CD4-positive, alpha-beta T cell (primary cell): Measurements from ENCODE around the gene PSMC3. TPM values are rescaled to one million over a fixed set of nuclear protein-coding genes. Genes with fewer than 3 reads are reported as not detected.

Experiments used
- ATAC-seq: fragments of 200-7000 bp; cut with Tn5 transposase; one replicate; pipeline ENCODE4 v1.10.0; 2022; ENCODE audit warnings: mild to moderate bottlenecking; ENCODE audit not compliant: poor library complexity
- CTCF ChIA-PET: fragments of 350-600 bp; sonication (Branson Sonifier 250); formaldehyde crosslinking; loops from one replicate; lab custom pipeline; 2021; ENCODE audit warnings: antibody characterized with exemption, inconsistent platforms; lab: Charles Lee
- POLR2A ChIA-PET: fragments of 350-600 bp; sonication (Branson Sonifier 250); formaldehyde crosslinking; loops from one replicate; lab custom pipeline; 2021; ENCODE audit warnings: antibody characterized with exemption, inconsistent platforms; lab: Charles Lee
- DNase-seq, 14 experiments: peaks; one replicate each; pipeline ENCODE4 v3.0.0-alpha.2; 2013 to 2020; ENCODE audit warnings: mixed read lengths in 2 of 14
- H3K27ac ChIP-seq, 2 donors: one replicate each; pipeline versions ENCODE4 v1.5.1 to v1.7.0; 2013; ENCODE audit warnings: low read length in 2 of 2, low read depth in 1 of 2, mild to moderate bottlenecking in 1 of 2
- H3K27me3 ChIP-seq, 2 experiments: 1 replicate in 1 of 2; 2 replicates in 1 of 2; pipeline versions ENCODE4 v1.6.1 to v1.7.0; 2013; ENCODE audit warnings: low read length in 2 of 2, control low read depth in 1 of 2, mild to moderate bottlenecking in 1 of 2, moderate library complexity in 1 of 2; ENCODE audit not compliant: insufficient read depth in 2 of 2, control insufficient read depth in 1 of 2
- H3K36me3 ChIP-seq: one replicate; pipeline ENCODE4 v1.6.1; 2013; ENCODE audit warnings: low read length, control low read depth; ENCODE audit not compliant: insufficient read depth
- H3K4me1 ChIP-seq: one replicate; pipeline ENCODE4 v1.6.1; 2013; ENCODE audit warnings: low read length, control low read depth; ENCODE audit not compliant: insufficient read depth
- H3K4me3 ChIP-seq: one replicate; pipeline ENCODE4 v1.5.1; 2013; ENCODE audit warnings: mild to moderate bottlenecking, low read length, moderate library complexity
- H3K9me3 ChIP-seq, 2 experiments: 1 replicate in 1 of 2; 2 replicates in 1 of 2; pipeline versions ENCODE4 v1.6.1 to v1.7.0; 2013; ENCODE audit warnings: low read length in 2 of 2, mild to moderate bottlenecking in 2 of 2, control low read depth in 1 of 2, moderate library complexity in 1 of 2; ENCODE audit not compliant: control insufficient read depth in 1 of 2, insufficient read depth in 1 of 2
- H3K27ac Mint-ChIP-seq: one replicate; pipeline ENCODE4 v1.8.0; 2020; ENCODE audit warnings: mixed read lengths
- H3K27me3 Mint-ChIP-seq: one replicate; pipeline ENCODE4 v1.8.0; 2021; ENCODE audit warnings: mixed read lengths
- H3K36me3 Mint-ChIP-seq: one replicate; pipeline ENCODE4 v1.8.0; 2021; ENCODE audit warnings: low read depth, mixed read lengths
- H3K4me1 Mint-ChIP-seq: one replicate; pipeline ENCODE4 v1.8.0; 2021; ENCODE audit warnings: low read depth, mixed read lengths
- H3K4me3 Mint-ChIP-seq: one replicate; pipeline ENCODE4 v1.8.0; 2020; ENCODE audit warnings: mild to moderate bottlenecking, mixed read lengths
- H3K9me3 Mint-ChIP-seq: one replicate; pipeline ENCODE4 v1.8.0; 2020; ENCODE audit warnings: mixed read lengths
- CTCF ChIP-seq: fragments of 200-600 bp; IDR thresholded peaks from one replicate; pipeline ENCODE4 v1.8.0; 2022; ENCODE audit warnings: antibody characterized with exemption, mild to moderate bottlenecking
- intact Hi-C, 2 experiments: fragments of 100-400 bp; cut with DNase I in 1 of 2; cut with micrococcal nuclease in 1 of 2; formaldehyde crosslinking; loops; one replicate each; pipeline versions ENCODE4 v1.15.1 to v1.9.0; 2023 to 2025; cut with DNase I, micrococcal nuclease
- total RNA-seq, 174 experiments: library from RNA in 2 of 174; stranded (reverse) in 2 of 174; gene quantifications; one replicate each; pipeline ENCODE4 v1.2.3 and lab custom pipeline; 2021 to 2026

Gene PSMC3
- total RNA-seq, 2 experiments from 2014 or later, result 51.3 to 59.5 TPM

GRCh38 chr11:47438721-47439120 lies 12.5 kb upstream of the PSMC3 start:
- Mint-ChIP-seq H3K27ac (no peak overlapping the region), H3K36me3 (no peaks in the 10 kb centered on the region), H3K9me3 (no peaks in the 10 kb centered on the region), H3K27me3 (no peaks in the 10 kb centered on the region), H3K4me1 (no peaks in the 10 kb centered on the region), H3K4me3 (no peak overlapping the region)
- CTCF ChIA-PET, result no interaction called here
- peaks cover 0 to 10% of the 10 kb centered on the region in 2 experiments for H3K9me3 ChIP-seq
- DNase-seq (no peak), ATAC-seq (no peak)
- no peak overlapping the region for H3K27ac ChIP-seq
- peaks cover 3% of the 10 kb centered on the region for H3K4me1 ChIP-seq
- no peaks in the 10 kb centered on the region for H3K36me3 ChIP-seq
- POLR2A ChIA-PET, result no interaction called here
- intact Hi-C loops, result no loop called here
- H3K4me3 ChIP-seq, result no peak overlapping the region
- no peak for TF ChIP-seq CTCF
- no peaks in the 10 kb centered on the region for H3K27me3 ChIP-seq

- no peak overlapping the region for H3K27ac Mint-ChIP-seq
- H3K4me1 ChIP-seq, result no peaks in the 10 kb centered on the region
- H3K9me3 Mint-ChIP-seq, result no peaks in the 10 kb centered on the region
- no peak overlapping the region for H3K4me3 ChIP-seq
- ATAC-seq (no peak), DNase-seq (no peak)
- peaks cover 0 to 10% of the 10 kb centered on the region in 2 experiments for H3K9me3 ChIP-seq
- ChIA-PET CTCF (no interaction called here), POLR2A (no interaction called here)
- H3K27ac ChIP-seq, result no peak overlapping the region
- no peaks in the 10 kb centered on the region for H3K36me3 ChIP-seq
- H3K4me1 Mint-ChIP-seq, result no peaks in the 10 kb centered on the region
- no peak for TF ChIP-seq CTCF
- H3K36me3 Mint-ChIP-seq, result no peaks in the 10 kb centered on the region
- H3K27me3 Mint-ChIP-seq, result no peaks in the 10 kb centered on the region
- no peak overlapping the region for H3K4me3 Mint-ChIP-seq
- no peaks in the 10 kb centered on the region for H3K27me3 ChIP-seq
- intact Hi-C loops, result no loop called here
Observed at GRCh38 chr11:47437746-47438418, 11.6 kb upstream of the PSMC3 start.

- H3K27me3 Mint-ChIP-seq, result no peaks in the 10 kb centered on the region
Observed at GRCh38 chr11:47437218-47437745, 11.0 kb upstream of the PSMC3 start.

More at GRCh38 chr11:47437218-47437745, 11.0 kb upstream of the PSMC3 start:
- ChIA-PET POLR2A (no interaction called here), CTCF (no interaction called here)
- Histone ChIP-seq H3K9me3 (peaks cover 0 to 10% of the 10 kb centered on the region in 2 experiments), H3K4me1 (no peaks in the 10 kb centered on the region), H3K36me3 (no peaks in the 10 kb centered on the region), H3K4me3 (no peak overlapping the region), H3K27me3 (no peaks in the 10 kb centered on the region), H3K27ac (no peak overlapping the region)
- H3K9me3 Mint-ChIP-seq, result no peaks in the 10 kb centered on the region
- no peak for ATAC-seq
- no peak overlapping the region for H3K27ac Mint-ChIP-seq
- intact Hi-C loops, result no loop called here
- TF ChIP-seq CTCF, result no peak
- no peak overlapping the region for H3K4me3 Mint-ChIP-seq
- H3K36me3 Mint-ChIP-seq, result no peaks in the 10 kb centered on the region
- DNase-seq, result no peak
- no peaks in the 10 kb centered on the region for H3K4me1 Mint-ChIP-seq
